PC-3 (cell line): ENCODE measurements around the gene GATM. TPM values are rescaled to one million over a fixed set of nuclear protein-coding genes. Genes with fewer than 3 reads are reported as not detected.

Source experiments
- ATAC-seq: fragments of 200-7000 bp; cut with Tn5 transposase; 2 replicates; pipeline ENCODE4 v1.9.1; 2020; ENCODE audit warnings: mild to moderate bottlenecking, moderate library complexity
- BruUV-seq: library from RNA; stranded (reverse); fragments of 400-500 nt; replicated peaks from 2 replicates; lab custom pipeline; 2021; lab: Mats Ljungman, UMichigan
- CTCF ChIA-PET: fragments of 300-600 bp; sonication (Branson Sonifier 250); formaldehyde crosslinking; loops from one replicate; lab custom pipeline; 2022; ENCODE audit warnings: antibody characterized with exemption; lab: Charles Lee
- POLR2A ChIA-PET: fragments of 300-600 bp; sonication (Branson Sonifier 250); formaldehyde crosslinking; loops from one replicate; lab custom pipeline; 2022; ENCODE audit warnings: antibody characterized with exemption; ENCODE audit not compliant: unreplicated experiment; lab: Charles Lee
- DNase-seq: peaks from one replicate; pipeline ENCODE4 v3.0.0-alpha.2; 2015
- H2AFZ ChIP-seq: fragments of 300-600 bp; sonication (generic); 2 replicates; pipeline ENCODE4 v1.6.0; 2016; ENCODE audit warnings: antibody characterized with exemption, low read length
- H3F3A ChIP-seq: fragments of 300-600 bp; sonication (generic); one replicate; pipeline ENCODE4 v1.6.0; 2017; ENCODE audit warnings: antibody characterized with exemption, low read length, control low read depth, mild to moderate bottlenecking; ENCODE audit not compliant: unreplicated experiment
- H3K27ac ChIP-seq: fragments of 300-600 bp; sonication (generic); 2 replicates; pipeline ENCODE4 v1.5.1; 2016; ENCODE audit warnings: mild to moderate bottlenecking, low read length
- H3K27me3 ChIP-seq: fragments of 300-600 bp; sonication (generic); 2 replicates; pipeline ENCODE4 v1.6.1; 2016; ENCODE audit warnings: low read length, mixed read lengths
- H3K36me3 ChIP-seq: fragments of 300-600 bp; sonication (generic); 2 replicates; pipeline ENCODE4 v1.6.1; 2016; ENCODE audit warnings: low read depth, mixed run types, low read length, mixed read lengths
- H3K4me1 ChIP-seq: fragments of 300-600 bp; sonication (generic); 2 replicates; pipeline ENCODE4 v1.5.1; 2016; ENCODE audit warnings: low read length; ENCODE audit not compliant: insufficient read depth
- H3K4me2 ChIP-seq: fragments of 300-600 bp; sonication (generic); 2 replicates; pipeline ENCODE4 v1.6.0; 2016; ENCODE audit warnings: low read length
- H3K4me3 ChIP-seq: fragments of 300-600 bp; sonication (generic); 2 replicates; pipeline ENCODE4 v1.5.1; 2016; ENCODE audit warnings: mild to moderate bottlenecking, low read length, mixed read lengths
- H3K79me2 ChIP-seq: fragments of 300-600 bp; sonication (generic); 2 replicates; pipeline ENCODE4 v1.6.1; 2017; ENCODE audit warnings: low read length, mixed read lengths
- H3K9ac ChIP-seq: fragments of 300-600 bp; sonication (generic); 2 replicates; pipeline ENCODE4 v1.6.0; 2016; ENCODE audit warnings: mild to moderate bottlenecking, low read length
- H3K9me2 ChIP-seq: fragments of 300-600 bp; sonication (generic); replicated peaks from 2 replicates; pipeline ENCODE4 v1.6.1; 2016; ENCODE audit warnings: mixed run types, low read length, mixed read lengths
- H3K9me3 ChIP-seq: fragments of 300-600 bp; sonication (generic); 2 replicates; pipeline ENCODE4 v1.6.1; 2016; ENCODE audit warnings: low read length, mixed read lengths
- H4K20me1 ChIP-seq: fragments of 300-600 bp; sonication (generic); 2 replicates; pipeline ENCODE4 v1.6.1; 2016; ENCODE audit warnings: low read length, mixed read lengths
- EZH2 ChIP-seq: fragments of 300-600 bp; sonication (generic); IDR thresholded peaks from one replicate; pipeline ENCODE4 v1.6.1; 2017; ENCODE audit warnings: antibody characterized with exemption, mild to moderate bottlenecking, low read length; ENCODE audit not compliant: unreplicated experiment
- EZH2phosphoT487 ChIP-seq: fragments of 300-600 bp; sonication (generic); IDR thresholded peaks from 2 replicates; pipeline ENCODE4 v1.6.1; 2018; ENCODE audit warnings: mild to moderate bottlenecking, antibody characterized with exemption, low read length, borderline replicate concordance
- intact Hi-C: fragments of 100-400 bp; cut with micrococcal nuclease; formaldehyde crosslinking; loops from 2 replicates; pipeline ENCODE4 v1.9.0; 2023
- total RNA-seq: library from RNA; depleted of rRNA; stranded (reverse); fragments of >200 nt; gene quantifications from 2 replicates; pipeline ENCODE4 v1.2.3, GENCODE V29; 2014
- TF ChIP-seq, protein P1 (sequence below): fragments of 300-600 bp; sonication (generic); conservative IDR thresholded peaks from 2 replicates; pipeline ENCODE4 v1.5.1; 2017; ENCODE audit warnings: antibody characterized with exemption, low read depth, mild to moderate bottlenecking, low read length

GATM gene
- total RNA-seq, 1 experiment from 2014 or later, result 0.87 TPM

- no peak for DNase-seq
- CTCF ChIA-PET, result no interaction called here
- Histone ChIP-seq H3K4me1 (peaks cover 15% of the 10 kb centered on the region), H3K9me2 (no peaks in the 10 kb centered on the region), H3K27me3 (no peaks in the 10 kb centered on the region), H3K9ac (no peak overlapping the region), H3F3A (peaks cover 3% of the 10 kb centered on the region), H2AFZ (no peak overlapping the region), H3K36me3 (no peaks in the 10 kb centered on the region), H3K4me3 (no peak overlapping the region), H4K20me1 (no peaks in the 10 kb centered on the region), H3K4me2 (no peak overlapping the region), H3K27ac (no peak overlapping the region), H3K79me2 (no peaks in the 10 kb centered on the region), H3K9me3 (no peaks in the 10 kb centered on the region)
- no TSS peak for BruUV-seq
- no peak for ATAC-seq
- TF ChIP-seq EZH2phosphoT487, result no peak
- TF ChIP-seq, protein P1, sequence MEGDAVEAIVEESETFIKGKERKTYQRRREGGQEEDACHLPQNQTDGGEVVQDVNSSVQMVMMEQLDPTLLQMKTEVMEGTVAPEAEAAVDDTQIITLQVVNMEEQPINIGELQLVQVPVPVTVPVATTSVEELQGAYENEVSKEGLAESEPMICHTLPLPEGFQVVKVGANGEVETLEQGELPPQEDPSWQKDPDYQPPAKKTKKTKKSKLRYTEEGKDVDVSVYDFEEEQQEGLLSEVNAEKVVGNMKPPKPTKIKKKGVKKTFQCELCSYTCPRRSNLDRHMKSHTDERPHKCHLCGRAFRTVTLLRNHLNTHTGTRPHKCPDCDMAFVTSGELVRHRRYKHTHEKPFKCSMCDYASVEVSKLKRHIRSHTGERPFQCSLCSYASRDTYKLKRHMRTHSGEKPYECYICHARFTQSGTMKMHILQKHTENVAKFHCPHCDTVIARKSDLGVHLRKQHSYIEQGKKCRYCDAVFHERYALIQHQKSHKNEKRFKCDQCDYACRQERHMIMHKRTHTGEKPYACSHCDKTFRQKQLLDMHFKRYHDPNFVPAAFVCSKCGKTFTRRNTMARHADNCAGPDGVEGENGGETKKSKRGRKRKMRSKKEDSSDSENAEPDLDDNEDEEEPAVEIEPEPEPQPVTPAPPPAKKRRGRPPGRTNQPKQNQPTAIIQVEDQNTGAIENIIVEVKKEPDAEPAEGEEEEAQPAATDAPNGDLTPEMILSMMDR, result no peak
- no peak for TF ChIP-seq EZH2
- intact Hi-C loops, result no loop called here
- POLR2A ChIA-PET, result interaction anchor here (0.6 kb wide), 1 partner anchor 71 kb away, joined by 5 read pairs; no protein-coding TSS in a partner anchor
Measured at GRCh38 chr15:45385590-45385989, 7.2 kb upstream of the GATM start.

DNA sequence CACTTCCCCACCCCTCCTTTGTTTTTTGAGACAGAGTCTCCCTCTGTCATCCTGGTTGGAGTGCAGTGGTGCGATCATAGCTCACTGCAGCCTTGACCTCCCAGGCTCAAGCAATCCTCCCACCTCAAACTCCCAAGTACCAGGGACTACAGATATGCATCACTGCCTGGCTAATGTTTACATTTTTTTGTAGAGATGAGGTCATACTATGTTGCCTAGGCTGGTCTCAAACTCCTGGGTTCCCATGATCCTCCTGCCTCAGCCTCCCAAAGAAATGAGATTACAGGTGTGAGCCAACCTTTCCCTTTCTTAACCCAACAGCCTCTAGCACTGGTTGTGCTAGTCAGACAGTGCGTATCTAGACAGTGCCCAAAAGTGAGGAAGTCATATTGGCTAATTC lies 6.4 kb upstream of the GATM start:
- DNase-seq (no peak), ATAC-seq (no peak)
- H3K9me2 ChIP-seq, result no peaks in the 10 kb centered on the region
- H3K9me3 ChIP-seq, result no peaks in the 10 kb centered on the region
- H3K4me1 ChIP-seq, result peaks cover 15% of the 10 kb centered on the region
- no peak overlapping the region for H3K4me2 ChIP-seq
- no peaks in the 10 kb centered on the region for H3K79me2 ChIP-seq
- H2AFZ ChIP-seq, result no peak overlapping the region
- no peaks in the 10 kb centered on the region for H3K27me3 ChIP-seq
- intact Hi-C loops, result no loop called here
- no TSS peak for BruUV-seq
- H3K36me3 ChIP-seq, result no peaks in the 10 kb centered on the region
- ChIA-PET CTCF (no interaction called here), POLR2A (no interaction called here)
- no peaks in the 10 kb centered on the region for H4K20me1 ChIP-seq
- no peak overlapping the region for H3K27ac ChIP-seq
- H3F3A ChIP-seq, result peaks cover 3% of the 10 kb centered on the region
- no peak overlapping the region for H3K9ac ChIP-seq
- no peak for TF ChIP-seq EZH2
- no peak for TF ChIP-seq EZH2phosphoT487
- H3K4me3 ChIP-seq, result no peak overlapping the region

DNA sequence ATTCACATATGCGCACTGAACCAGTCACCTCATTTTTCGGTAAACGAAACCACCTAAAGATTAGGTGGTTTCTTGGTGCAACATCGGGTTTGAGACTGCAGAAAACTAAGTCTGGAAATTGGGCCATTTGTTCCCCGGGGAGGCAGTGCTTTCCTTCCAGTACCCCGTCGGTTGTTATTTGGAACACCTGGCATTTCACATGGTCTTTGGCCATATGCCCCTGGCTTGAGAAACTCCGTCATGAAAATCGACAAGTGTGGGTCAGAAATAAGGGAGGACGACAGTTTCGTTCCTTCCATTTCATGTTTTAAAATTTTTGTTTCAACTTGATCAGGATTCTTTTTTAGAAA lies 544 bp upstream of the GATM start:
- H3K36me3 ChIP-seq, result no peaks in the 10 kb centered on the region
- peaks cover 22% of the 10 kb centered on the region for H3K27me3 ChIP-seq
- H3K79me2 ChIP-seq, result no peaks in the 10 kb centered on the region
- ATAC-seq (no peak), DNase-seq (no peak)
- intact Hi-C loops, result loop anchor here (2.0 kb wide), 1 partner anchor 20 kb away; no protein-coding TSS in a partner anchor
- no peak overlapping the region for H2AFZ ChIP-seq
- TF ChIP-seq EZH2phosphoT487, result no peak
- TF ChIP-seq, protein P1, result no peak
- no peak for TF ChIP-seq EZH2
- no peaks in the 10 kb centered on the region for H4K20me1 ChIP-seq
- H3K4me2 ChIP-seq, result no peak overlapping the region
- CTCF ChIA-PET, result no interaction called here
- H3K9me2 ChIP-seq, result no peaks in the 10 kb centered on the region
- H3K4me1 ChIP-seq, result peaks cover 6% of the 10 kb centered on the region
- POLR2A ChIA-PET, result no interaction called here
- H3K9ac ChIP-seq, result no peak overlapping the region
- no peaks in the 10 kb centered on the region for H3F3A ChIP-seq
- BruUV-seq, result no TSS peak
- no peaks in the 10 kb centered on the region for H3K9me3 ChIP-seq
- H3K27ac ChIP-seq, result no peak overlapping the region
- no peak overlapping the region for H3K4me3 ChIP-seq
